ENCODE data around the gene BPIFB4.

DNA sequence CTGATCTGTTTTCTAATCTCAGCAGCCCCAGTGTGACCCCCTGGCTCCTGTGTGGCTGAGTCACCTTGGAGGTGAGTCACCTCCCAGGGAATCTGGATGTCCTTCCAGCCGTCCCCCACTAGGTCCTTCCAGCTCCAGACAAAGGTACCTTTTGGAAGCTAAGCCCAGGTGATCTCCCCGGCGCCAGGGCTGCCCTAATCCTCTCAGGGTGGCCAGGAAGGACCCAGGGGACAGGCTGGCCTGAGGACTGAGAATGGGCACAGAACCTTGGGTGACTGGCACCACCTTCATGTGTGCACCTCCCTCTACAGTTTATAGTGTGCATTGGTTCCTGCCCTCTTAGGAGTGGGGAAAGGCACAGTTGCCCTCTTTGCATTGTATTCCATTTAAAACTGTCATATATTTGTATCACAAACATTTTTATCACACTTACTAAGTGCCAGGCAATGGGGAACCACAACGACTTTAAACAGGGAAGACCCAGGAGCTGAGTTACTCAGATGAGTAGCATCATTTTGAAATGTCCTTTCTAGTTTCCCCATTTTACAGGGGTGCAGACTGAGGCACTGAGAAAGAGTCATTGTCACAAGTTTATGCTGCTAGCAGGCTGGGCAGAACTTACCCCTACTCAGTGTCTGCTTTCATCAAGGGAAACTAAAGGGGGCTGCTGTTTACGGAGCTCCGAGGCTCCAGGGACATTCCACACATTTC lies 2.6 kb upstream of the BPIFB4 start:
- TF ChIP-seq EZH2 (IDR thresholded peaks at IDR 0.05) (no peak), POLR2AphosphoS5 (IDR thresholded peaks at IDR 0.05; ENCODE audit: borderline replicate concordance, low read depth, low read length) (no peak)
